Glutamatergic neuron (in vitro differentiated cells): ENCODE data around the gene TTI1. TPM values are rescaled to one million over a fixed set of nuclear protein-coding genes. Genes with fewer than 3 reads are reported as not detected.

Experiments used
- DNase-seq: peaks from one replicate; pipeline ENCODE4 v3.0.0; 2022
- H3K27ac Mint-ChIP-seq: one replicate; pipeline ENCODE4 v1.8.0; 2020; ENCODE audit warnings: mild to moderate bottlenecking, mixed read lengths, inconsistent platforms; ENCODE audit not compliant: unreplicated experiment
- H3K27me3 Mint-ChIP-seq: one replicate; pipeline ENCODE4 v1.8.0; 2020; ENCODE audit warnings: mild to moderate bottlenecking, moderate library complexity, mixed read lengths, inconsistent platforms; ENCODE audit not compliant: unreplicated experiment
- H3K36me3 Mint-ChIP-seq: one replicate; pipeline ENCODE4 v1.8.0; 2020; ENCODE audit warnings: mild to moderate bottlenecking, mixed read lengths, inconsistent platforms; ENCODE audit not compliant: unreplicated experiment
- H3K4me1 Mint-ChIP-seq: one replicate; pipeline ENCODE4 v1.8.0; 2020; ENCODE audit warnings: mild to moderate bottlenecking, low read depth, mixed read lengths, inconsistent platforms; ENCODE audit not compliant: unreplicated experiment
- H3K4me3 Mint-ChIP-seq: one replicate; pipeline ENCODE4 v1.8.0; 2020; ENCODE audit warnings: mild to moderate bottlenecking, mixed read lengths, inconsistent platforms; ENCODE audit not compliant: unreplicated experiment
- H3K9me3 Mint-ChIP-seq: one replicate; pipeline ENCODE4 v1.8.0; 2020; ENCODE audit warnings: mild to moderate bottlenecking, moderate library complexity, mixed read lengths, inconsistent platforms; ENCODE audit not compliant: unreplicated experiment
- total RNA-seq: library from RNA; stranded (reverse); fragmentation: NEBNext Ultra II Directional; extraction: Animal tissue kit (Norgen Biotek cat#: 25700); gene quantifications from one replicate; pipeline ENCODE4 v1.2.1, GENCODE V29; 2021; ENCODE audit not compliant: unreplicated experiment
- TF ChIP-seq, protein P1 (sequence below): fragments of 200-600 bp; sonication (generic); IDR thresholded peaks from one replicate; pipeline ENCODE4 v1.5.0; 2021; ENCODE audit not compliant: partially characterized antibody, unreplicated experiment

Gene TTI1
- total RNA-seq, 1 donor from 2014 or later = 22.9 TPM

GRCh38 chr20:37944456-37944981 is 88.7 kb downstream of the TTI1 start:
- Mint-ChIP-seq H3K36me3 (peaks cover 19% of the 10 kb centered on the region), H3K4me3 (no peak overlapping the region), H3K27ac (no peak overlapping the region), H3K4me1 (peaks cover 2% of the 10 kb centered on the region), H3K9me3 (peaks cover 5% of the 10 kb centered on the region), H3K27me3 (peaks cover 13% of the 10 kb centered on the region)
- TF ChIP-seq, protein P1, sequence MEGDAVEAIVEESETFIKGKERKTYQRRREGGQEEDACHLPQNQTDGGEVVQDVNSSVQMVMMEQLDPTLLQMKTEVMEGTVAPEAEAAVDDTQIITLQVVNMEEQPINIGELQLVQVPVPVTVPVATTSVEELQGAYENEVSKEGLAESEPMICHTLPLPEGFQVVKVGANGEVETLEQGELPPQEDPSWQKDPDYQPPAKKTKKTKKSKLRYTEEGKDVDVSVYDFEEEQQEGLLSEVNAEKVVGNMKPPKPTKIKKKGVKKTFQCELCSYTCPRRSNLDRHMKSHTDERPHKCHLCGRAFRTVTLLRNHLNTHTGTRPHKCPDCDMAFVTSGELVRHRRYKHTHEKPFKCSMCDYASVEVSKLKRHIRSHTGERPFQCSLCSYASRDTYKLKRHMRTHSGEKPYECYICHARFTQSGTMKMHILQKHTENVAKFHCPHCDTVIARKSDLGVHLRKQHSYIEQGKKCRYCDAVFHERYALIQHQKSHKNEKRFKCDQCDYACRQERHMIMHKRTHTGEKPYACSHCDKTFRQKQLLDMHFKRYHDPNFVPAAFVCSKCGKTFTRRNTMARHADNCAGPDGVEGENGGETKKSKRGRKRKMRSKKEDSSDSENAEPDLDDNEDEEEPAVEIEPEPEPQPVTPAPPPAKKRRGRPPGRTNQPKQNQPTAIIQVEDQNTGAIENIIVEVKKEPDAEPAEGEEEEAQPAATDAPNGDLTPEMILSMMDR = no peak
- DNase-seq = no peak

- no peak overlapping the region for H3K27ac Mint-ChIP-seq
- peaks cover 5% of the 10 kb centered on the region for H3K9me3 Mint-ChIP-seq
- H3K4me3 Mint-ChIP-seq = no peak overlapping the region
- TF ChIP-seq, protein P1 = no peak
- H3K27me3 Mint-ChIP-seq = peaks cover 14% of the 10 kb centered on the region
- H3K36me3 Mint-ChIP-seq = peaks cover 17% of the 10 kb centered on the region
- no peak for DNase-seq
- peaks cover 2% of the 10 kb centered on the region for H3K4me1 Mint-ChIP-seq
Measured at GRCh38 chr20:37943501-37944455, 89.5 kb downstream of the TTI1 start.

DNA sequence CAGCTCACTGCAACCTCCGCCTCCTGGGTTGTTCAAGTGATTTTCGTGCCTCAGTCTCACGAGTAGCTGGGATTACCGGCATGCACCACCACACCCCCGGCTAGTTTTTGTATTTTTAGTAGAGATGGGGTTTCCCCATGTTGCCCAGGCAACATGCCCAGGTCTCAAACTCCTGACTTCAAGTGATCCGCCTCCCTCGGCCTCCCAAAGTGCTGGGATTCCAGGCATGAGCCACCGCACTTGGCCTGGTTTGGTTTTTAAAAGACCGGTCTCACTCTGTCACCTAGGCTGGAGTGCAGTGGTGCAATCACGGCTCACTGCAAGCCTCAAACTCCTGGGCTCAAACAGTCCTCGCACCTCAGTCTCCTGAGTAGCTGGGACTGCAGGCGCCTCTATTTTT is 90.2 kb downstream of the TTI1 start:
- no peak for DNase-seq
- Mint-ChIP-seq H3K4me1 (peaks cover 2% of the 10 kb centered on the region), H3K9me3 (peaks cover 3% of the 10 kb centered on the region), H3K36me3 (peaks cover 10% of the 10 kb centered on the region), H3K27me3 (peaks cover 13% of the 10 kb centered on the region), H3K4me3 (no peak overlapping the region), H3K27ac (no peak overlapping the region)
- TF ChIP-seq, protein P1 = no peak

- H3K9me3 Mint-ChIP-seq = peaks cover 3% of the 10 kb centered on the region
- TF ChIP-seq, protein P1 = no peak
- H3K4me3 Mint-ChIP-seq = no peak overlapping the region
- H3K36me3 Mint-ChIP-seq = peaks cover 5% of the 10 kb centered on the region
- H3K27me3 Mint-ChIP-seq = peaks cover 11% of the 10 kb centered on the region
- no peak overlapping the region for H3K27ac Mint-ChIP-seq
- peaks cover 2% of the 10 kb centered on the region for H3K4me1 Mint-ChIP-seq
- DNase-seq = no peak
Measured at GRCh38 chr20:37941992-37942391, 91.3 kb downstream of the TTI1 start.

GRCh38 chr20:37941332-37941731 is 91.9 kb downstream of the TTI1 start:
- TF ChIP-seq, protein P1 = no peak
- Mint-ChIP-seq H3K4me3 (no peak overlapping the region), H3K27ac (no peak overlapping the region), H3K9me3 (peaks cover 3% of the 10 kb centered on the region), H3K4me1 (peaks cover 2% of the 10 kb centered on the region), H3K27me3 (peaks cover 11% of the 10 kb centered on the region), H3K36me3 (peaks cover 5% of the 10 kb centered on the region)
- no peak for DNase-seq
